HEK293T (cell line): ENCODE results near the gene LEAP2.
"Not testable (repeated sequence)": the region's sequence is repeated elsewhere in the genome, so short reads cannot be mapped to it uniquely, and the experiment has no call there.

Experiments
- CTCF ChIA-PET: fragments of 350-600 bp; formaldehyde crosslinking; extraction: SDS; loops from one replicate; lab custom pipeline; 2021; ENCODE audit warnings: antibody characterized with exemption, inconsistent platforms; lab: Yijun Ruan, JAX
- POLR2A ChIA-PET: fragments of 350-600 bp; formaldehyde crosslinking; extraction: SDS; loops from one replicate; lab custom pipeline; 2020; ENCODE audit warnings: antibody characterized with exemption, inconsistent platforms; lab: Yijun Ruan, JAX
- DNase-seq: peaks from one replicate; pipeline ENCODE4 v3.0.0; 2012; ENCODE audit warnings: mixed read lengths; ENCODE audit errors: extremely low spot score
- ARNT ChIP-seq: fragments of 450-650 bp; IDR thresholded peaks from 2 replicates; pipeline ENCODE4 v1.6.1; 2017; ENCODE audit warnings: mild to moderate bottlenecking
- BHLHE40 ChIP-seq: fragments of 450-650 bp; IDR thresholded peaks from 2 replicates; pipeline ENCODE4 v1.6.1; 2016; ENCODE audit warnings: mild to moderate bottlenecking, moderate library complexity, borderline replicate concordance
- CTBP1 ChIP-seq: fragments of 450-650 bp; IDR thresholded peaks from 2 replicates; pipeline ENCODE4 v1.6.1; 2016; ENCODE audit warnings: borderline replicate concordance
- ELF4 ChIP-seq: fragments of 450-650 bp; IDR thresholded peaks from 2 replicates; pipeline ENCODE4 v1.6.1; 2017; ENCODE audit warnings: antibody characterized with exemption
- FOXA1 ChIP-seq: fragments of 450-650 bp; IDR thresholded peaks from 2 replicates; pipeline ENCODE4 v1.6.1; 2016; ENCODE audit warnings: mild to moderate bottlenecking
- FOXK2 ChIP-seq: fragments of 450-650 bp; IDR thresholded peaks from 2 replicates; pipeline ENCODE4 v1.6.1; 2016; ENCODE audit warnings: mild to moderate bottlenecking
- FOXM1 ChIP-seq: fragments of 450-650 bp; IDR thresholded peaks from 2 replicates; pipeline ENCODE4 v1.6.1; 2017; ENCODE audit warnings: mild to moderate bottlenecking, borderline replicate concordance
- HDGF ChIP-seq: fragments of 450-650 bp; IDR thresholded peaks from 2 replicates; pipeline ENCODE4 v1.6.1; 2017; ENCODE audit warnings: antibody characterized with exemption, borderline replicate concordance
- L3MBTL2 ChIP-seq: fragments of 450-650 bp; conservative IDR thresholded peaks from 2 replicates; pipeline ENCODE4 v1.6.1; 2016; ENCODE audit warnings: mild to moderate bottlenecking
- LEF1 ChIP-seq: fragments of 450-650 bp; IDR thresholded peaks from 2 replicates; pipeline ENCODE4 v1.6.1; 2017; ENCODE audit warnings: mild to moderate bottlenecking, borderline replicate concordance
- NFRKB ChIP-seq: fragments of 450-650 bp; IDR thresholded peaks from 2 replicates; pipeline ENCODE4 v1.6.1; 2016; ENCODE audit warnings: mild to moderate bottlenecking, moderate library complexity
- PKNOX1 ChIP-seq: fragments of 450-650 bp; IDR thresholded peaks from 2 replicates; pipeline ENCODE4 v1.6.1; 2016
- SP1 ChIP-seq: fragments of 450-650 bp; IDR thresholded peaks from 2 replicates; pipeline ENCODE4 v1.6.1; 2017
- SUZ12 ChIP-seq: fragments of 450-650 bp; IDR thresholded peaks from 2 replicates; pipeline ENCODE4 v1.6.1; 2016; ENCODE audit warnings: mild to moderate bottlenecking
- TARDBP ChIP-seq: fragments of 450-650 bp; IDR thresholded peaks from 2 replicates; pipeline ENCODE4 v1.6.1; 2016
- ZNF384 ChIP-seq: fragments of 450-650 bp; IDR thresholded peaks from 2 replicates; pipeline ENCODE4 v1.6.1; 2016

The LEAP2 gene

GRCh38 chr5:132853323-132853722 is 20.1 kb upstream of the LEAP2 start:
- DNase-seq = no peak
- no peak for TF ChIP-seq TARDBP
- no peak for TF ChIP-seq ELF4
- TF ChIP-seq FOXK2 = no peak
- no peak for TF ChIP-seq ARNT
- TF ChIP-seq SUZ12 = no peak
- no peak for TF ChIP-seq CTBP1
- no peak for TF ChIP-seq PKNOX1
- no peak for TF ChIP-seq FOXA1
- no peak for TF ChIP-seq BHLHE40
- no peak for TF ChIP-seq NFRKB
- TF ChIP-seq L3MBTL2 = no peak
- TF ChIP-seq FOXM1 = no peak
- ChIA-PET POLR2A (interaction anchor here (0.7 kb wide), 1 partner anchor 13 kb away, joined by 3 read pairs; the partner anchor contains the start of genes GDF9 and UQCRQ), CTCF (interaction anchor here (1.1 kb wide), 1 partner anchor 9 kb away, joined by 4 read pairs; no protein-coding TSS in a partner anchor)

GRCh38 chr5:132853790-132854189 is 19.7 kb upstream of the LEAP2 start:
- ChIA-PET POLR2A (interaction anchor here (0.7 to 1.4 kb wide), 3 partner anchors 10 to 42 kb away, joined by 3 read pairs; partner anchors contain the start of genes GDF9 and UQCRQ), CTCF (interaction anchor here (0.7 to 1.9 kb wide), 3 partner anchors 8 to 475 kb away, joined by 3 to 4 read pairs (median 4); no protein-coding TSS in a partner anchor)
- TF ChIP-seq FOXM1 (no peak), FOXA1 (no peak), ARNT (no peak), PKNOX1 (no peak), NFRKB (no peak), SUZ12 (no peak), FOXK2 (no peak), SP1 (no peak), CTBP1 (no peak), HDGF (no peak), LEF1 (no peak)
- DNase-seq = no peak

GRCh38 chr5:132854301-132854700 is 19.2 kb upstream of the LEAP2 start:
- DNase-seq = no peak
- POLR2A ChIA-PET = interaction anchor here (0.8 to 4.7 kb wide), 3 partner anchors 9 to 43 kb away, joined by 3 to 15 read pairs (median 3); partner anchors contain the start of genes GDF9 and UQCRQ
- no peak for TF ChIP-seq L3MBTL2
- no peak for TF ChIP-seq PKNOX1
- TF ChIP-seq SP1 = no peak
- no peak for TF ChIP-seq SUZ12
- TF ChIP-seq ELF4 = no peak
- TF ChIP-seq ZNF384 = no peak
- TF ChIP-seq FOXK2 = no peak
- no peak for TF ChIP-seq ARNT
- TF ChIP-seq BHLHE40 = no peak
- no peak for TF ChIP-seq TARDBP
- TF ChIP-seq HDGF = no peak
- TF ChIP-seq FOXA1 = no peak
- no peak for TF ChIP-seq FOXM1
- TF ChIP-seq LEF1 = no peak
- TF ChIP-seq CTBP1 = no peak
- TF ChIP-seq NFRKB = no peak
- CTCF ChIA-PET = interaction anchor here (0.7 to 1.9 kb wide), 4 partner anchors 8 to 475 kb away, joined by 3 to 4 read pairs (median 4); no protein-coding TSS in a partner anchor

GRCh38 chr5:132854992-132855391 is 18.5 kb upstream of the LEAP2 start:
- DNase-seq = not testable (repeated sequence)
- POLR2A ChIA-PET = interaction anchor here (0.8 to 4.7 kb wide), 3 partner anchors 8 to 30 kb away, joined by 3 to 15 read pairs (median 3); partner anchors contain the start of genes GDF9 and UQCRQ
- CTCF ChIA-PET = interaction anchor here (0.9 to 1.9 kb wide), 2 partner anchors 10 to 26 kb away, joined by 3 to 4 read pairs; no protein-coding TSS in a partner anchor

- CTCF ChIA-PET = no interaction called here
- TF ChIP-seq NFRKB (no peak), FOXK2 (no peak), ELF4 (no peak), L3MBTL2 (no peak), BHLHE40 (no peak), TARDBP (no peak), SP1 (no peak), FOXA1 (no peak), CTBP1 (no peak), FOXM1 (no peak), HDGF (no peak), ZNF384 (no peak), SUZ12 (no peak), ARNT (no peak), LEF1 (no peak)
- POLR2A ChIA-PET = interaction anchor here (4.7 kb wide), 1 partner anchor 10 kb away, joined by 15 read pairs; the partner anchor contains the start of genes GDF9 and UQCRQ
- DNase-seq = no peak
These were observed 17.5 kb upstream of the LEAP2 start for GRCh38 chr5:132856011-132856410.

- no peak for DNase-seq
- TF ChIP-seq TARDBP (no peak), CTBP1 (no peak), SP1 (no peak), PKNOX1 (no peak), BHLHE40 (no peak), LEF1 (no peak), SUZ12 (no peak), FOXM1 (no peak), ARNT (no peak), ZNF384 (no peak), ELF4 (no peak), FOXA1 (no peak), L3MBTL2 (no peak), HDGF (no peak), NFRKB (no peak), FOXK2 (no peak)
- CTCF ChIA-PET = no interaction called here
- POLR2A ChIA-PET = interaction anchor here (2.0 kb wide), 1 partner anchor 10 kb away, joined by 5 read pairs; no protein-coding TSS in a partner anchor
These were observed 13.5 kb upstream of the LEAP2 start for GRCh38 chr5:132859889-132860437.
